ENCODE results near the gene WDR49. TPM values are rescaled to one million over a fixed set of nuclear protein-coding genes. Genes with fewer than 3 reads are reported as not detected.

WDR49 gene
- total and polyA plus RNA-seq, 2 experiments from 2014 or later = 0.95 TPM; not detected in 1

GRCh38 chr3:167684388-167684993 lies 30.7 kb upstream of the WDR49 start:
- DNase-seq (ENCODE audit: low read depth in 1 of 2, low spot score in 1 of 2) = peak; percentile 70 to 81
- no peaks in the 10 kb centered on the region for H3K27me3 ChIP-seq
- H3K36me3 ChIP-seq = peaks cover 18% of the 10 kb centered on the region
- no peak overlapping the region for H3K27ac ChIP-seq
- no peaks in the 10 kb centered on the region for H3K9me3 ChIP-seq (ENCODE audit: low read depth)
- no peak overlapping the region for H3K4me3 ChIP-seq
- H3K4me1 ChIP-seq (ENCODE audit: low read depth) = no peaks in the 10 kb centered on the region
- TF ChIP-seq, protein P1, sequence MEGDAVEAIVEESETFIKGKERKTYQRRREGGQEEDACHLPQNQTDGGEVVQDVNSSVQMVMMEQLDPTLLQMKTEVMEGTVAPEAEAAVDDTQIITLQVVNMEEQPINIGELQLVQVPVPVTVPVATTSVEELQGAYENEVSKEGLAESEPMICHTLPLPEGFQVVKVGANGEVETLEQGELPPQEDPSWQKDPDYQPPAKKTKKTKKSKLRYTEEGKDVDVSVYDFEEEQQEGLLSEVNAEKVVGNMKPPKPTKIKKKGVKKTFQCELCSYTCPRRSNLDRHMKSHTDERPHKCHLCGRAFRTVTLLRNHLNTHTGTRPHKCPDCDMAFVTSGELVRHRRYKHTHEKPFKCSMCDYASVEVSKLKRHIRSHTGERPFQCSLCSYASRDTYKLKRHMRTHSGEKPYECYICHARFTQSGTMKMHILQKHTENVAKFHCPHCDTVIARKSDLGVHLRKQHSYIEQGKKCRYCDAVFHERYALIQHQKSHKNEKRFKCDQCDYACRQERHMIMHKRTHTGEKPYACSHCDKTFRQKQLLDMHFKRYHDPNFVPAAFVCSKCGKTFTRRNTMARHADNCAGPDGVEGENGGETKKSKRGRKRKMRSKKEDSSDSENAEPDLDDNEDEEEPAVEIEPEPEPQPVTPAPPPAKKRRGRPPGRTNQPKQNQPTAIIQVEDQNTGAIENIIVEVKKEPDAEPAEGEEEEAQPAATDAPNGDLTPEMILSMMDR (IDR thresholded peaks at IDR 0.05; ENCODE audit: low read depth, low read length) = peak; percentile 62

DNA sequence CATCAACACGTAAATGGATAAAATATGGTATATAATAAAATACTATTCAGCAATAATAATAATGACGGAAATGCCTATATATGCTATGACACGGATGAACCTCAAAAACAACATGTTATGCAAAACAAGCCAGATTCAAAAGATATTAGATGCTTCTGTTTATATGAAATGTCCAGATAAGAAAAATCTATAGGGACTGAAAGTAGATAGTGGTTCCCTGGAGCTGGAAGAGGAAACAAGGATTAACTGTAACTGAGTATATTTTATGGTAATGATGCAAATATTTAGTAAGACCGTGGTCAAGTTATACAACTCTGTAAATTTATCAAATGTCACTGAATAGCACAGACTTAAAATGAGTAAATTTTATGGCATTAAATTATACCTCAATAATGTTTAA lies 25.8 kb upstream of the WDR49 start:
- Histone ChIP-seq H3K27ac (no peak overlapping the region), H3K4me3 (no peak overlapping the region), H3K27me3 (no peaks in the 10 kb centered on the region), H3K9me3 (ENCODE audit: low read depth) (no peaks in the 10 kb centered on the region), H3K4me1 (ENCODE audit: low read depth) (no peaks in the 10 kb centered on the region), H3K36me3 (peaks cover 18% of the 10 kb centered on the region)
- no peak for DNase-seq (ENCODE audit: low read depth in 1 of 2, low spot score in 1 of 2)
- TF ChIP-seq, protein P1 (IDR thresholded peaks at IDR 0.05; ENCODE audit: low read depth, low read length) = no peak

DNA sequence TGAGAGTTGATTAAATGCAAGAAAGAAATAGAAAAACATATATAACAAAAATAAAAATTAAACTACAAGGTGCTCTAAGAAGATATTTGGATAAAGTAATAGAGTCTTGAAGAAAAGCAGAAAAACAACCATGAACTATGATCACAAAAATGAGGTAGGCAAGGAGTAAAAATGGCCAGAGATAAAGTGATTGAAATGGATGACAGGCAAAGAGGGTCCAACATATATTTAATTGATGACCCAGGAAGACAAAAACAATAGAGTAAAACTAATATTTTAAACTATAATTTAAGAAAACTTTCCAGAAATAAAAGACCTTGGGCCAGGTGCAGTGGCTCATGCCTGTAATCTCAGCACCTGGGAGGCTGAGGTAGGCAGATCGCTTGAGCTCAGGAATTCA lies 22.1 kb upstream of the WDR49 start:
- Histone ChIP-seq H3K4me1 (ENCODE audit: low read depth) (no peaks in the 10 kb centered on the region), H3K27me3 (no peaks in the 10 kb centered on the region), H3K36me3 (no peaks in the 10 kb centered on the region), H3K9me3 (ENCODE audit: low read depth) (no peaks in the 10 kb centered on the region), H3K27ac (no peak overlapping the region), H3K4me3 (no peak overlapping the region)
- TF ChIP-seq, protein P1 (IDR thresholded peaks at IDR 0.05; ENCODE audit: low read depth, low read length) = no peak
- no peak for DNase-seq (ENCODE audit: low read depth in 1 of 2, low spot score in 1 of 2)

DNA sequence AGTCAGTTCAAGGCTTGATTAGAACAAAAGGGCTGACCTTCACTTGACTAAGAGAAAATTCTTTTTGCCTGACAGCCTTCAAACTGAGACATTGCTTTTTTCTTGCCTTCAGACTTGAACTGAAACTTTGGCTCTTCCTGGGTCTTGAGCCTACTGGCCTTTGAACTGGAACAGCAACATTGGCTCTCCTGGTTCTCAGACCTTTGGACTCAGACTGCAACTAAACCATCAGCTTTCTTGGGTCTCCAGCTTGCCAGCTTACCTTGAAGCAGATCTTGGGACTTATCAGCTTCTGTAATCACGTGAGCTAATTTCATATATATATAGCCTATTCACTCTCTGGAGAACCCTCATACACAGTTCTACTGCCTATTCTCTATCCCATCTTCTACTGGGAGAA lies 19.5 kb upstream of the WDR49 start:
- TF ChIP-seq, protein P1 (IDR thresholded peaks at IDR 0.05; ENCODE audit: low read depth, low read length) = no peak
- no peaks in the 10 kb centered on the region for H3K4me1 ChIP-seq (ENCODE audit: low read depth)
- H3K36me3 ChIP-seq = no peaks in the 10 kb centered on the region
- no peak for DNase-seq (ENCODE audit: low read depth in 1 of 2, low spot score in 1 of 2)
- H3K9me3 ChIP-seq (ENCODE audit: low read depth) = no peaks in the 10 kb centered on the region
- no peak overlapping the region for H3K27ac ChIP-seq
- no peak overlapping the region for H3K4me3 ChIP-seq
- H3K27me3 ChIP-seq = no peaks in the 10 kb centered on the region

DNA sequence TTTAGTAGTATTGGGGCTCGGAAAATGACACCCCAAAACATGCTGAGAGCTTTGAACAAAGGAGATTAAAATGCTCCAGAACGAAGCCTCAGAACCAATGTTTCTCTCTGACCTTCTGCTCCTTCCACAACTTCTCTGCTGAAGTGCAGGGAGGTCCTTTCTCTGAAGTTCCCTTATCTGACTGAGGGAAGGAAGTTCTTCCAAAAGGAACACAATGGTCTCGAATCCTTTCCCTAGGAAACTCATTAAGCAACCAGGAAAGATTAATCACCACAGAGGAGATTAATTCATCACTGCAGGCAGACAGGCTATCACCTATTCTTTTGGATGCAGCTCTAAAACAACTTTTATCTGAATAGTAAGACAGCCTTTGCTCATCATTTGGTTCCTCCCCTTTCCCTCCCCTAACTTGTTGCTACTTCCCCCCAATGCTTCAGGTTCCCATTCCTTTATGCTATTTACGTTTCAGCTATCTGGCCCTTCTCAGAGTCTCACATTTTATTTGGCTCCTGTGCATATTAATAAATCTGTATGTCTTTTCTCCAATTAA lies 18.2 kb upstream of the WDR49 start:
- peak in 1 of 2 donors; percentile 13 for DNase-seq (ENCODE audit: low read depth in 1 of 2, low spot score in 1 of 2)
- H3K36me3 ChIP-seq = no peaks in the 10 kb centered on the region
- TF ChIP-seq, protein P1 (IDR thresholded peaks at IDR 0.05; ENCODE audit: low read depth, low read length) = no peak
- H3K4me1 ChIP-seq (ENCODE audit: low read depth) = no peaks in the 10 kb centered on the region
- H3K27ac ChIP-seq = no peak overlapping the region
- no peaks in the 10 kb centered on the region for H3K27me3 ChIP-seq
- H3K4me3 ChIP-seq = no peak overlapping the region
- H3K9me3 ChIP-seq (ENCODE audit: low read depth) = no peaks in the 10 kb centered on the region

Data from cardiac muscle cell (in vitro differentiated cells and primary cell).